Common myeloid progenitor, CD34-positive (primary cell): ENCODE data around the gene MCL1.
"Not testable (repeated sequence)": the region's sequence is repeated elsewhere in the genome, so short reads cannot be mapped to it uniquely, and the experiment has no call there.

Source experiments
- CTCF ChIA-PET: fragments of 350-600 bp; sonication (Branson Sonifier 250); formaldehyde crosslinking; loops from one replicate; lab custom pipeline; 2021; ENCODE audit warnings: antibody characterized with exemption; lab: Charles Lee
- POLR2A ChIA-PET: fragments of 350-600 bp; sonication (Branson Sonifier 250); formaldehyde crosslinking; loops from one replicate; lab custom pipeline; 2021; ENCODE audit warnings: antibody characterized with exemption; lab: Charles Lee
- DNase-seq, 3 donors: peaks; one replicate each; pipeline versions ENCODE4 v3.0.0 to v3.0.0-alpha.2; 2013
- H3K27ac ChIP-seq, 2 experiments: 1 replicate in 1 of 2; 2 replicates in 1 of 2; pipeline ENCODE4 v1.7.0; 2013; ENCODE audit warnings: inconsistent platforms in 2 of 2, low read length in 2 of 2, mild to moderate bottlenecking in 2 of 2, low read depth in 1 of 2, moderate library complexity in 1 of 2; ENCODE audit not compliant: severe bottlenecking in 2 of 2, insufficient read depth in 1 of 2, poor library complexity in 1 of 2
- H3K27me3 ChIP-seq, 5 experiments: replicated peaks in 2 of 5; 1 replicate in 3 of 5; 2 replicates in 2 of 5; pipeline versions ENCODE4 v1.6.1 to v1.7.0; 2013; ENCODE audit warnings: low read length in 4 of 5, mild to moderate bottlenecking in 2 of 5, moderate library complexity in 2 of 5, inconsistent platforms in 1 of 5; ENCODE audit not compliant: insufficient read depth in 5 of 5, control insufficient read depth in 4 of 5
- H3K36me3 ChIP-seq, 4 experiments: 1 replicate in 2 of 4; 2 replicates in 2 of 4; pipeline versions ENCODE4 v1.6.1 to v1.7.0; 2013; ENCODE audit warnings: low read length in 3 of 4, control low read depth in 1 of 4, mild to moderate bottlenecking in 1 of 4; ENCODE audit not compliant: control insufficient read depth in 4 of 4, insufficient read depth in 4 of 4
- H3K4me1 ChIP-seq, 4 experiments: 1 replicate in 3 of 4; 2 replicates in 1 of 4; pipeline versions ENCODE4 v1.6.1 to v1.7.1; 2013; ENCODE audit warnings: low read length in 3 of 4, mild to moderate bottlenecking in 3 of 4, control low read depth in 1 of 4, inconsistent platforms in 1 of 4, moderate library complexity in 1 of 4; ENCODE audit not compliant: control insufficient read depth in 4 of 4, insufficient read depth in 4 of 4; ENCODE audit errors: control extremely low read depth in 1 of 4
- H3K4me3 ChIP-seq, 7 experiments: 1 replicate in 4 of 7; 2 replicates in 3 of 7; pipeline versions ENCODE4 v1.5.1 to v1.7.0; 2013; ENCODE audit warnings: mild to moderate bottlenecking in 7 of 7, low read length in 6 of 7, moderate library complexity in 6 of 7, inconsistent platforms in 2 of 7, low read depth in 2 of 7, control low read depth in 1 of 7; ENCODE audit not compliant: insufficient read depth in 4 of 7, control insufficient read depth in 1 of 7; ENCODE audit errors: extremely low read depth in 1 of 7
- H3K9me3 ChIP-seq, 5 experiments: 1 replicate in 4 of 5; 2 replicates in 1 of 5; pipeline versions ENCODE4 v1.6.1 to v1.7.1; 2013; ENCODE audit warnings: low read length in 4 of 5, mild to moderate bottlenecking in 2 of 5, inconsistent platforms in 1 of 5, low read depth in 1 of 5, moderate library complexity in 1 of 5; ENCODE audit not compliant: control insufficient read depth in 4 of 5, insufficient read depth in 2 of 5; ENCODE audit errors: control extremely low read depth in 1 of 5
- WGBS: methylation state at CpG from one replicate; pipeline ENCODE4 v1.1.5; 2013; ENCODE audit not compliant: insufficient coverage; 5-methylcytosine and 5-hydroxymethylcytosine counted together

MCL1 gene

DNA sequence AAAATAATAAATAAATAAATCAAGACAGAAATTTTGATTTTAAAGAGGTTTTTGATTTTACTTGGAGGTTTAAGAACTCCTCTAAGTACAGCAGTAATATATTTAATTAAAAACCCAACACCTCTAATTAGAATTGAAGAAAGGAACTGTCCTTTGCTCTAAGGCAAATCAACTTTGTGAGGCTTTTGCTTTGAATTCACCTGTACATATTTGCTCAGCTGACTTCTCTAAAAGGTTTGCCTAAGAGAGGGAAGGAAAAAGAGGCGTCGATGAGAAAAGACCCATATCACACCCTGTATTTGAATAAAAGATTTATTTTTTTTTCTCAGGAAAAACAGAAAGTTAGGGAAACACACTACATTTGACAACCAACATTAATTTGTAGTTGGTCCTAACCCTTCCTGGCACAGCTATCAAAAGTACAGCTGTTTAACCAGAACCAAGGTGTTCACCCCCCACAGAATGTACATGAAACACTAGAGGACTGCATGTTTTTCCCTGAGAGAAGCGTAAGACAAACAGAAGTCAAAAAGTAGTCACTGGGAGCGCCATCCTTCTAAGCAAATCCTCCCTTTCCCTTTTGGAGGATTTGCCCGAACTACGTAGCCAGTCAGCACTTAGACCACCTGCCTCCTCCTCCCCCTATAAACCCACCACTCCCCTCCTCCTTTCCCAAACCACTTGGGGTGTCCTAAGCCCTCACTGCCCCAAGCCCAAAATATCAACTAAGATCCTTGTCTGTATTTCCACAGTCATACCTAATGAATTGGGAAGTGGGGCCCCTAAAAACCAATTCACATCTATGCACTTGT lies 4.9 kb downstream of the MCL1 start:
- Histone ChIP-seq H3K9me3 (no peaks in the 10 kb centered on the region), H3K27me3 (no peaks in the 10 kb centered on the region), H3K4me1 (peaks cover 20 to 32% (median 25%) of the 10 kb centered on the region in 4 experiments), H3K36me3 (peaks cover 18 to 65% (median 51%) of the 10 kb centered on the region in 4 experiments), H3K4me3 (peak overlapping the region in 3 of 7 experiments; percentile 11 to 99 (median 37)), H3K27ac (peak overlapping the region in 1 of 2 experiments; percentile 58)
- peak in 1 of 3 donors; percentile 23 for DNase-seq
- WGBS, result 89% methylated on average over 3 of the region's 6 CpGs
- CTCF ChIA-PET, result interaction anchor here (0.9 to 11.1 kb wide), 5 partner anchors 13 to 49 kb away, joined by 3 to 150 read pairs (median 4); no protein-coding TSS in a partner anchor
- POLR2A ChIA-PET, result interaction anchor here (0.6 to 8.5 kb wide), 4 partner anchors 12 to 48 kb away, joined by 3 to 77 read pairs (median 4); no protein-coding TSS in a partner anchor

DNA sequence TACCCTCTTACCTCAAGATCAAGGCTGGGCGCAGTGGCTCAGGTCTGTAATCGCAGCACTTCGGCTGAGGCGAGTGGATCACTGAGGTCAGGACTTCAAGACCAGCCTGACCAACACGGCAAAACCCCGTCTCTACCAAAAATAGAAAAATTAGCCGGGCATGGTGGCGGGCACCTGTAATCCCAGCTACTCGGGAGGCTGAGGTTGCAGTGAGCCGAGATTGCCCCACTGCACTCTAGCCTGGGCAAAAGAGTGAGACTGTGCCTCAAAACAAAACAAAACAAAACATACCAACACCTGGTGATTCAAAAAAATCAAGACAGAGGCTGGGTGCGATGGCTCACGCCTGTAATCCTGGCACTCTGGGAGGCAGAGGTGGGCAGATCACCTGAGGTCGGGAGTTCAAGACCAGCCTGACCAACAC lies 5.8 kb downstream of the MCL1 start:
- ChIA-PET POLR2A (interaction anchor here (0.8 to 8.5 kb wide), 3 partner anchors 11 to 54 kb away, joined by 3 to 77 read pairs (median 5); no protein-coding TSS in a partner anchor), CTCF (interaction anchor here (1.0 to 11.1 kb wide), 3 partner anchors 12 to 49 kb away, joined by 3 to 150 read pairs (median 4); no protein-coding TSS in a partner anchor)
- H3K4me3 ChIP-seq, H3K27me3 ChIP-seq, H3K9me3 ChIP-seq, H3K27ac ChIP-seq, DNase-seq: not testable (repeated sequence)
- H3K4me1 ChIP-seq, result peaks cover 23 to 39% (median 32%) of the 10 kb centered on the region in 4 experiments
- WGBS, result 98% methylated on average over 8 of the region's 13 CpGs
- H3K36me3 ChIP-seq, result peaks cover 18 to 63% (median 49%) of the 10 kb centered on the region in 4 experiments

DNA sequence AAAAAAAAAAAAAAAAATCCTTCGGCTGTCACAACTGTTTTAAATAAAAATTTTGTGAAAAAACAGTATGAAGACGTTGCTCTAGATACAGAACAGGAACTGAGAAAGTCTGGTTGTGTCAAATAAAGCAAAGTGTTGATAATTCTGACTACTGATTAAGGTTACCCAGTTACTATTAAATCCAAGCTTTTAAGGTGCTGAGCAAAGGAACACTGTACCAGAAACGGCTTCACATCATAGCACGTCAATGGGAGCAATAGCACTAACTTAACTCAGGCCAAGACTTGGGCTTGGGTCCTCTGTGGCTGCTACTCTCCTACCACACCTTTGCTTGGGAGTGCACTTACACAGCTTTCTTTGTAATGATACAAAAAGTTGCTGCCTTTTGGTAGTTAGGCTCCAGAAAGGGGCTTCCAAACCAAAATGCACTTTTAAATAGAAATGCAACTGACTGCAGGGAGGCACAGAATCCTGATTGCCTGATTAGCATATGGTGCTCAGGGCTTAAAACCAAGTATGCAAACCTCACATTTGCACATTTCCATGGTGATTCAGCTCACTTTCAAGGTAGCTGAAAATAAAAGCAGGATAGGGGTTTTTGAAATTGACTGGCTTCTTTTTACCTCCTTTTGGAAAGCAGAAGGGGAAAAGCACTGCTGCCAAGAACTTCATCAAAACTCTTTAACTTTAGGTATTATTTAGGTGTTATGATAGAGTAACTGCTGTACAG lies 6.3 kb downstream of the MCL1 start:
- Histone ChIP-seq H3K36me3 (peaks cover 18 to 57% (median 44%) of the 10 kb centered on the region in 4 experiments), H3K27ac (no peak overlapping the region), H3K4me1 (peaks cover 27 to 43% (median 38%) of the 10 kb centered on the region in 4 experiments), H3K4me3 (no peak overlapping the region), H3K9me3 (no peaks in the 10 kb centered on the region), H3K27me3 (no peaks in the 10 kb centered on the region)
- DNase-seq, result peak in 2 of 3 donors; percentile 51 to 56
- 83% methylated on average over 4 of the region's 4 CpGs for WGBS
- ChIA-PET CTCF (interaction anchor here (1.0 to 11.1 kb wide), 4 partner anchors 12 to 50 kb away, joined by 3 to 150 read pairs (median 4); no protein-coding TSS in a partner anchor), POLR2A (interaction anchor here (0.8 to 8.5 kb wide), 4 partner anchors 11 to 54 kb away, joined by 3 to 77 read pairs (median 4); no protein-coding TSS in a partner anchor)

DNA sequence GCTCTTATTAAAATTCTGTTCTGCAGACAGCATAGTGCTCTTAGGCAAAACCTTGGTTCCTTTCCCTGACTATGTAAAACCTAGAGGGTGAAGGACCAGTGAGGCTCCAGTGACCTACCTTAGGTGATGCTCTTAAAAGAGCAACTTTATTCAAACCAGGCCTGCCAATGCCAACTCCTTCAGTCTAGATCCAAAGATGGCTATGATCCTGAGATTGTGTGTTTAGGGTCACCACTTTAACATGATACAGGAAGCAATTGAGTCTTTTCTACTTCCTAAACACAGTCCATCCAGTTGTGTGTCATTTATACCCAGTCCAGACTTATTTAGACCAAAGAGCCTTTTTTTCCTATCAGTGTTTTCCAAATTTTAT lies 10.8 kb downstream of the MCL1 start:
- no peak for DNase-seq
- Histone ChIP-seq H3K27me3 (no peaks in the 10 kb centered on the region), H3K27ac (peak overlapping the region in 1 of 2 experiments; percentile 75), H3K4me1 (peaks cover 29 to 63% (median 60%) of the 10 kb centered on the region in 4 experiments), H3K4me3 (peak overlapping the region in 5 of 7 experiments; percentile 45 to 74 (median 61)), H3K36me3 (peaks cover 0 to 16% (median 11%) of the 10 kb centered on the region in 4 experiments), H3K9me3 (no peaks in the 10 kb centered on the region)
- ChIA-PET POLR2A (interaction anchor here (0.8 to 1.9 kb wide), 4 partner anchors 8 to 61 kb away, joined by 3 to 13 read pairs (median 8); partner anchors contain the start of genes ENSA and MCL1), CTCF (interaction anchor here (1.0 to 12.3 kb wide), 7 partner anchors 8 to 411 kb away, joined by 3 to 152 read pairs (median 4); partner anchors contain the start of gene MCL1)

DNA sequence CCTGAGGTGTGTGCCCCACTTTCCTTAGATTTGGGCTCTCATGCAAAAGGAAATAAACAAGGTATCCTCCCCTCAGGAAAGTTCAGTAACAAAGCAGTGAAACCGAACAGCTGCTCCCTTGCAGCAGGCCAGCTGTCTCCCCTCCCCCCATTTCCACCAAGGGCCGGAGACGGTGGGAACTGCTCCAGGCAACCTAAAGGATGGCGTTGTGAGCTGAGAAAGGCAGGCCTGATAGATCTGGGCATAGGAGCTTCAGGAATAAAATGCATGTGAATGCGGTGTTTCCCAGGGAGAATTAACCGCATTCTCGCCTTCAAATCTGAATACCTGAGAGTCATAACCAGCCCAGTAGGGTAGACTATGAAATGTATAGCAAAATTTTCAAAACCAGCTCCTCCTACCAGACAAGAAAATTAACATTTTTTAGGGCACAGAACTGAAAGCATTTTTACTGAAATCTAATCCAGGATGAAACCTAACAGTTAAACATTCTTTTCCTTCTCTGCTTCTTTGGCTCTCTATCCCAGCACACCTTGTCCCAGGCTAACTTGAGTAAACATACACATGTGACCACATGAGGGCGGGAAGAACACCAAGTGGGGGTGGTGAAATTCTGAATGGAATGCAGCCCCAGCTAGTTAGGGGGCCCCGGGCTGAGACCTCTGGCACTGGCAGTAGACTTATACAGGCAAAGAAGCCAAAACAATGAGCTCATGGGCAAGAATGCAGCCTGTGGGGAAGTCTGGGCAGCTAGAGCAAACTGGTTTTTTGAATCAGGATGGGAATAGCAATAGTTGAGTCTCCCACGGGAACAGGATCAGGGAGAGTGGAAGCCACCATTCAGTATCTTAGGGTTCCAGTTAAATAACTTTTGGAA lies 11.5 kb downstream of the MCL1 start:
- H3K4me1 ChIP-seq, result peaks cover 35 to 69% (median 66%) of the 10 kb centered on the region in 4 experiments
- ChIA-PET POLR2A (interaction anchor here (0.8 to 1.9 kb wide), 4 partner anchors 9 to 62 kb away, joined by 3 to 13 read pairs (median 8); partner anchors contain the start of genes ENSA and MCL1), CTCF (interaction anchor here (1.0 to 12.3 kb wide), 7 partner anchors 9 to 411 kb away, joined by 3 to 152 read pairs (median 4); partner anchors contain the start of gene MCL1)
- peaks cover 0 to 10% (median 5%) of the 10 kb centered on the region in 4 experiments for H3K36me3 ChIP-seq
- no peaks in the 10 kb centered on the region for H3K9me3 ChIP-seq
- peak in 2 of 3 donors; percentile 30 to 56 for DNase-seq
- peak overlapping the region in 6 of 7 experiments; percentile 45 to 74 (median 60) for H3K4me3 ChIP-seq
- H3K27me3 ChIP-seq, result no peaks in the 10 kb centered on the region
- WGBS, result 13% methylated on average over 3 of the region's 10 CpGs
- H3K27ac ChIP-seq, result peak overlapping the region; percentile 25 to 75
